C1 segment of cervical spinal cord (tissue), 14 donors: ENCODE data around the gene IFNA8.
"Not testable (repeated sequence)": the region's sequence is repeated elsewhere in the genome, so short reads cannot be mapped to it uniquely, and the experiment has no call there.

Experiments used
- DNase-seq, 14 donors: peaks; one replicate each; lab custom pipeline; 2025; lab: John Stamatoyannopoulos, UW

The IFNA8 gene

GRCh38 chr9:21408817-21409216, at the start of gene IFNA8:
Gene IFNA8, plus strand, starts transcription at chr9:21409117. Its CDS starts 60 bp downstream, at chr9:21409177.
- DNase-seq = no peak

- no peak for DNase-seq
These were observed 46.6 kb upstream of the IFNA8 start for GRCh38 chr9:21362287-21362686.

- not testable (repeated sequence) for DNase-seq
These were observed 41.7 kb upstream of the IFNA8 start for GRCh38 chr9:21367169-21367568.

GRCh38 chr9:21367957-21368356, 41.0 kb upstream of the IFNA8 start, which contains the start of gene IFNA13:
Gene IFNA13, minus strand, starts transcription at chr9:21368057. Its CDS starts 47 bp downstream, at chr9:21368010.
- no peak for DNase-seq

GRCh38 chr9:21371467-21371866, 37.5 kb upstream of the IFNA8 start:
- DNase-seq = not testable (repeated sequence)

- DNase-seq = no peak
These were observed 27.2 kb upstream of the IFNA8 start for GRCh38 chr9:21381448-21382339.

- DNase-seq = no peak
These were observed 25.3 kb upstream of the IFNA8 start for GRCh38 chr9:21383627-21384026.

GRCh38 chr9:21385131-21385670, 23.7 kb upstream of the IFNA8 start, which contains the start of gene IFNA2:
Gene IFNA2, minus strand, starts transcription at chr9:21385398. Its CDS starts 69 bp downstream, at chr9:21385329.
- DNase-seq = no peak

- DNase-seq = no peak
These were observed 16.6 kb upstream of the IFNA8 start for GRCh38 chr9:21392270-21392669.

- DNase-seq = peak in 9 of 14 donors; percentile 11 to 68 (median 52)
These were observed 12.9 kb upstream of the IFNA8 start for GRCh38 chr9:21395778-21396717.

- no peak for DNase-seq
These were observed 9.9 kb upstream of the IFNA8 start for GRCh38 chr9:21398955-21399489.

- DNase-seq = no peak
These were observed 9.0 kb upstream of the IFNA8 start for GRCh38 chr9:21399956-21400355.

GRCh38 chr9:21402386-21403251, 6.3 kb upstream of the IFNA8 start:
- DNase-seq = peak in 5 of 14 donors; percentile 24 to 51 (median 34)

- no peak for DNase-seq
These were observed 4.8 kb upstream of the IFNA8 start for GRCh38 chr9:21404146-21404545.

- DNase-seq = no peak
These were observed 3.2 kb downstream of the IFNA8 start for GRCh38 chr9:21412107-21412506.

- DNase-seq = peak in 1 of 14 donors; percentile 5
These were observed 4.2 kb downstream of the IFNA8 start for GRCh38 chr9:21413151-21413550.

GRCh38 chr9:21413624-21414023, 4.7 kb downstream of the IFNA8 start:
- DNase-seq = no peak

- peak in 1 of 14 donors; percentile 8 for DNase-seq
These were observed 5.5 kb downstream of the IFNA8 start for GRCh38 chr9:21414220-21414940.

- peak in 2 of 14 donors; percentile 6 to 95 for DNase-seq
These were observed 6.8 kb downstream of the IFNA8 start for GRCh38 chr9:21415493-21416267.
